H4 (cell line): ENCODE measurements around the gene NCBP2L. TPM values are rescaled to one million over a fixed set of nuclear protein-coding genes. Genes with fewer than 3 reads are reported as not detected.

Experiments
- DNase-seq: peaks from one replicate; pipeline ENCODE4 v3.0.0-alpha.2; 2015; ENCODE audit warnings: low spot score
- total RNA-seq: library from RNA; depleted of rRNA; stranded (reverse); fragments of >200 nt; shearing (Covaris generic); gene quantifications from 2 replicates; pipeline ENCODE4 v1.2.3, GENCODE V29; 2014

NCBP2L gene
- total RNA-seq, 1 experiment from 2014 or later, result not detected

GRCh38 chrX:107752714-107753113 is 24.8 kb upstream of the NCBP2L start:
- DNase-seq, result no peak

GRCh38 chrX:107753187-107753586 is 24.3 kb upstream of the NCBP2L start:
- DNase-seq, result no peak

GRCh38 chrX:107755721-107756120 is 21.8 kb upstream of the NCBP2L start:
- no peak for DNase-seq

GRCh38 chrX:107758231-107758766 is 19.2 kb upstream of the NCBP2L start:
- no peak for DNase-seq

- DNase-seq, result no peak
Measured at GRCh38 chrX:107760304-107761077, 17.0 kb upstream of the NCBP2L start.

GRCh38 chrX:107763647-107764046 is 13.9 kb upstream of the NCBP2L start:
- no peak for DNase-seq

- no peak for DNase-seq
Measured at GRCh38 chrX:107764845-107765608, 12.5 kb upstream of the NCBP2L start.

GRCh38 chrX:107766470-107767150 is 10.9 kb upstream of the NCBP2L start:
- peak; percentile 35 for DNase-seq

- DNase-seq, result no peak
Measured at GRCh38 chrX:107768051-107768450, 9.5 kb upstream of the NCBP2L start.

GRCh38 chrX:107769581-107770317 is 7.8 kb upstream of the NCBP2L start:
- no peak for DNase-seq

- DNase-seq, result no peak
Measured at GRCh38 chrX:107773206-107773605, 4.3 kb upstream of the NCBP2L start.

- DNase-seq, result no peak
Measured at GRCh38 chrX:107773906-107774435, 3.6 kb upstream of the NCBP2L start.

GRCh38 chrX:107775000-107775733 is 2.4 kb upstream of the NCBP2L start:
- DNase-seq, result no peak

- DNase-seq, result peak; percentile 74
Measured at GRCh38 chrX:107775734-107776511, 1.6 kb upstream of the NCBP2L start, which contains the start of gene TSC22D3. Gene TSC22D3 (minus strand): TSS chrX:107775787. CDS start chrX:107775419, 368 bp downstream.

GRCh38 chrX:107776649-107777535 is 641 bp upstream of the NCBP2L start:
- DNase-seq, result peak; percentile 86

GRCh38 chrX:107780525-107780924 is 3.0 kb downstream of the NCBP2L start:
- DNase-seq, result no peak

- DNase-seq, result no peak
Measured at GRCh38 chrX:107787827-107788226, 10.3 kb downstream of the NCBP2L start.

GRCh38 chrX:107804427-107804826 is 26.9 kb downstream of the NCBP2L start:
- DNase-seq, result no peak

- DNase-seq, result no peak
Measured at GRCh38 chrX:107805179-107805578, 27.6 kb downstream of the NCBP2L start.
